Amniotic stem cell (primary cell): ENCODE measurements around the gene GLP2R.

Source experiments
- DNase-seq: peaks from one replicate; lab custom pipeline; 2025; lab: John Stamatoyannopoulos, UW

The GLP2R gene

DNA sequence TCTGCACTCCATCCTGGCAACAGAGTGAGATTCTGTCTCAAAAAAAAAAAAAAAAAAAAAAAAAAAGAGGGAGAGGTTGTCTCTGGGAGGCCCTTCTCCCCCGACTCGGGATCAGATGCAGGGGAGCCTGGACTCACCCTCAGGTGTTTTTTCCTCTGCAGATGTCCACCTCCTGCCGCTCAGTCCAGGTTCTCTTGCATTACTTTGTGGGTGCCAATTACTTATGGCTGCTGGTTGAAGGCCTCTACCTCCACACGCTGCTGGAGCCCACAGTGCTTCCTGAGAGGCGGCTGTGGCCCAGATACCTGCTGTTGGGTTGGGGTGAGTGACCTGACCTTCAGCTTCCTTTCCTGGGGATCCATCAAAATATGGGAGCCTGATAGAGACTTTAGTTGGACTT, 34.1 kb downstream of the GLP2R start:
- no peak for DNase-seq

DNA sequence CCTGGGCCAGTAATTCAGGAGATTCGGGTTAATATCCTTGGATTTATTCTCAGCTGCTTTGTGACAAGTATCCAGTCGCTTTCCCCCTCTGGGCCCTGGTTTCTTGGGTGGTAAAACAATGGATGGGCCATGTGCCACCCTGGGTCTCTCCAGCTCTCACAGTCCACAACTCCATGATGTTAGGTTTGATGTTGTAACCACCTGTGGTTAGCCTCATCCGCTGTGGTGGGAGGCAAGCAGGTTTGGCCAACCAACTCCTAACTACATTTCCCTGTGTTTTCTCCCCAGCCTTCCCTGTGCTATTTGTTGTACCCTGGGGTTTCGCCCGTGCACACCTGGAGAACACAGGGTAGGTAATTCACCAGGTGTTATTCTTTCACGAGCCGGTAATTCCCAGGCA, 35.1 kb downstream of the GLP2R start:
- no peak for DNase-seq

DNA sequence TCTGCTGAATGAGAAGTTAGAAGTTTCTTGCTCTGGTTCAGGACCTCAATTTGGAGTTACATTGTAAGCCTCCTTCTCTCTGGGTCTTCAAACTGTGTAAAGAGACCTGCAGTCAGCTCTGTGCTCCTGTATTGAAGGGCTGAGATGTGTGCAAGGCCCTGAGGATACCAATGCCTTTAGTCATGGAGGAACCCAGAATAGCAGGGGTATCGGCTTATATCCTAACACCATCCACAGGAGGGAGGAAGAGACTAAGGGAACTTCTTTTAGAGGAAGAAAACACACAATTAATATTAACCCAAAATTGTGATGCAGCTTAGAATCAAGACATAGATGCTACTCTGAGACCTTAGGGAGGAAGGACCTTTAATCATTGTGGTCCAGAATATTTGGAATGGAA, 36.5 kb downstream of the GLP2R start:
- DNase-seq: no peak

DNA sequence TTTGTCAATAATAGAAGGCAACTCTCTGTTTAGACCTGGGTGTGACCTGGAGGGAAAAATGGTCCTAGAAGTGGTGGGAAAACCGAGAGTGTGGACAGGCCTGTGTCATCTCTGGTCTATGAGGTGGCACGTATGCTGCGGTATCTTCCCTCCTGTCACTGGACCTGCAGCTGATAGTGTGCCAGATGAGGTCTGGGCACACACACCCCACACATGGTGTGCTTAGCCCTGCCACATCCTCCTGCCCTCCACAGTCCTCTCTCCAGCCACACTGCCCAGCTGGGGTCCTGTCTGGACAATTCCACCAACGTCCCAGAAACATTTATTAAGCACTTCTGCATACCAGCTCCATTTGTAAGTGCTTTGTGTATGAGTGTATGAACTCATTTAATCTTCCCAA, 37.2 kb downstream of the GLP2R start:
- DNase-seq: no peak

DNA sequence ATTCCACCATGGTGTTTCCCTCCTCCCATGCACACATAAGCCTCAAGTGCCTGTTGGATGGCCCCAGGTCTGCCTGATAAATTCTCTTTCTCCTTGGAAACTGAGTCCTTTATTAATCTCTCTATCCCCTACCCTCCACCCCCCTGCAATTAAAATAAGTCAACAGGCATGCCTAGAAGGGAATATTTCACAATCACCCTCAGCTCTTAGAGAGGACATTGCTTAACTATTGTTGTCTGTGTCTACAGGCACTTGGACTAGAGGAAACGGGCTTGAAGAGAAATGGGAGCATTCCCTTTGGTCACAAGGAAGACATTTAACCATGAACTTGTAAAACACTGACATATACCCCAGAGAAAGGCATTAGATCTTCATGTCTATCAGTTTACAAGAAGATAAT, 39.9 kb downstream of the GLP2R start:
- DNase-seq: no peak

DNA sequence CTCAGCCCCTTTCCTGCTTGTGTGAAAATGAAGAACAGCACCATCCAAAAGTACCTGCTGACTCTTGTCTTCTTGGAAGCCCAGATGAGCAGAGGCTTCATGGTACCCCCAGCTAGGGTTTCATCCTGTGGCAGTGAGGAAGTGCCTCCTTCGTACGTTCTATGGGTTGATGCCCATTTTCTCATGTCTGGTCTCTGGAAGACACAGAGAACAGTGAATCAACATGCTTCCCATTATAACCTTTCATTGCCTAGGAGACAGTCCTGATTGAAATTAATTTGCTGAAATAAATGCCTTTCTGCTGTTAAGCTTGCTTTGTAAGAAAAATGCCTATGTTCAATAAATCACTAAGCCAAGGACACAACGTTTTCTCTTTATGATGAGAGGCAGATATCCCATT, 42.8 kb downstream of the GLP2R start:
- DNase-seq: no peak

DNA sequence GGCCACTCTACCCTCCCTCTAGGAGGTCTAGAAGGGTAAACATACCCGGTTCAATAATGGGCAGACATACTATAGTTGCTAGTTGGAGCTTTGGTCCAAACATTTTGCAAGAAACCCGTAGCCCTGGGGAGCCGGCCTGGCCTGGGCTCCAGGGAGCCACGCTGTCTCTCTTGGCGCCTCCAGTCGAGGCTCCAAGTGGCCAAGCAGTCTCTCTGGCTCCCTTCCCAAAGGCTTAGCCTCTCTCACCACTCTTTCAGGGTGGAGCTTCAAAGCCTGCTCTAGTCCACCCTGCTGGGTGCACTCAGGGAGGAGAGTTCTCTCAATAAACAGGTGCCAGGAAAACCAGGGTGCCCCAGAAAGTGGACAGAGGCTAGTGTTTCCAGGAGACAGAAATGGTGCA, 47.1 kb downstream of the GLP2R start:
- DNase-seq: no peak

DNA sequence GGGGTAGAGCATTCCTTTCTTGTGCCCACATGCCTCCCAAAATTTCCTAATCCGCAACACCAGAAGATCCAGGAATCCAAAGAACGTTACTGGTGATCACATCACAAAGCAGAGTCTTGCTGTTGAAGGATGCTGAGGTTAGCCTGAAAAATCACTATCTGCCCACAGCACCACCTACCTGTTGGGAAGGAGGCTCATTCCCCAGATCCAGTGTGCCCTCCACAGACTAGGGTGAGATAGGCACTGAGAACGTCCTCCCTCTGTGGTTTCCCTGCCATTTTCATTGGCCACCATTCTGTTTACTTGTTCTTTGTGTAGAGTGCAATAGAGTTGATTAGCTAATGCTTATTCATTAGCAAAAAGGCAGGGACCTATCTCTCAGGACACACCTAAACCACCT, 49.0 kb downstream of the GLP2R start:
- DNase-seq: no peak

DNA sequence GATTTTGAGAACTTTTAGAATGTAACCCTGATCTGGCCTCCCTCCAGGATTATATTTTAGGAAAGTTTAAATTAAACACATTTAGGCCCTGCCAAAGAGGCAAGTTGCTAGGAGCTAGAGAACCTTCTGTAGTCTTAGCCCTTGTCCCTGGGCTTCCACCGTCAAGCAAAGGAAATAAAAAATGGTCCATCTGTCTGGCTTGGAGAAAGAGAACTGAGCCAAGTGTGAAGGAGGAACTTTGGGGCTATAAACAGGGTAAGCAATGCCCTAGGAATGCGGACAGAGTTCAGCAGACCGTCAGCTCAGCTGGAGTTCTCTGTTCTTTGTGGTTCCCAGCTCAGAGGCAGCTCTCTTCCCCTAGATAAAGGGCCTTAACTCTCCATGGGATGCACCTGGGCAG, 49.7 kb downstream of the GLP2R start:
- no peak for DNase-seq

DNA sequence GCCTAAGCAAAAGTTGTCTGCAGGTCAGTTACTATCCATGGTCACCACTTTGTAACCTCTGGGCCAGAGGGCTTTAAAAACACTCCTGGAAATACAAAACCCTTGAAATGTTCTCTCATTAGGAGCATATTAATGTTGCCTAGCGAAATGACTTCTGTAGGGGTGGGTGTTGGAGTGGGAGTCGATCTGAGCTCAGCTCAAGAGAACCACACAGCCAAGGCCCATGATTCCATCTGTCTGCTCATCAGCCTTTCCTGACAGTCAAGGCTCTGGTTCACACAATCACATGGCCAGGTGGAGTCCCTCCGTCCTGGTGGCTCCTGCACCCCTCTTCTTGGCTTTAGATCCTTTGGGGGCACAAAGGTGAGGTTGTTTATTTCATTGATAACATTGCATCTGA, 52.6 kb downstream of the GLP2R start:
- no peak for DNase-seq

DNA sequence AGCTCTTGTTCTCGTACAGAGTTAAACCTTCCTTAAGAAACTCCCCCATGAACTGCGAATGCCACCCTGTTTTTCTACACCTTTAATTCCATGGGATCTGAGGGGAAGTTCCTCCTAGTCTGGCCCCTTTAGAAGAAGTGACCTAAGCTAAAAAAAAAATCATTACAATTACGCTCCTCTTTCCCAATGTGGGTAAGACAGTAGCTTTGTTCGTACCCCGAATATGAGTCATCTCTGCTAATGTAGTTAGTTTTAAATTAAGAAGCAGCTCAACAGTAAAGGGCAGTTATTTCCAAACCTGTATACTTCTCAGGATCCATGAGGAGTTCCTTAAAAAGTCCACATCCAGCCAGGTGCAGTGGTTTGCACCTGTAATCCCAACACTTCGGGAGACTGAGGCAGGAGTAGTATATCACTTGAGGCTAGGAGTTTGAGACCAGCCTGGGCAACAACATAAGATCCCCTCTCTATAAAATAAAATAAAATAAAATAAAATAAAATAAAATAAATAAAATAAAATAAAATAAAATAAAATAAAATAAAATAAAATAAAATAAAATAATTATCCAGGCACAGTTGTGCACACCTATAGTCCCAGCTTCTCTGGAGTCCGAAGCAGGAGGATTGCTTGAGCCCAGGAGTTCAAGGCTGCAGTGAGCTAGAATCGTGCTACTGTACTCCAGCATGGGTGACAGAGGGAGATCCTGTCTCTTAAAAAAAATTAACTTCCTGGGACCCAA, 53.2 kb downstream of the GLP2R start:
- no peak for DNase-seq

DNA sequence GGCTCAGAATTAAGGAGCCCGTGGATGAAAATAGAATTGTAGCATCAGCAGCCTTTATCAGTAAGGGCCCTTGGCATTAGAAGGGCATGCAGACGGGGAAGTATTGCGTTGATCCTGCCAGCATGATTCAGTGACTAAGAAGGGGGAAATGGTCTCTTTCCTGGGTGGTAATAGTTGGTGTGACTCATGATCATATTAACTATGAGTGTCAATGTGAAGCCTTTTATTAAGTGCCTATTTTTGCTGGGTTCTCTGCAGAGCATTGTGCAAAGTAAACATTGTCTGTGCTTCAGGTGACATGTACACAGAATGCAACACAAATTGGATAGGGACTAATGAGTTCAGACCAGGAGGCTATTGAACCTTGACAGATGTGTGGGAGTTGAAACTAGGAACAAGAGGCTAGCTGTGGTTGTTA, 54.9 kb downstream of the GLP2R start:
- DNase-seq: no peak

DNA sequence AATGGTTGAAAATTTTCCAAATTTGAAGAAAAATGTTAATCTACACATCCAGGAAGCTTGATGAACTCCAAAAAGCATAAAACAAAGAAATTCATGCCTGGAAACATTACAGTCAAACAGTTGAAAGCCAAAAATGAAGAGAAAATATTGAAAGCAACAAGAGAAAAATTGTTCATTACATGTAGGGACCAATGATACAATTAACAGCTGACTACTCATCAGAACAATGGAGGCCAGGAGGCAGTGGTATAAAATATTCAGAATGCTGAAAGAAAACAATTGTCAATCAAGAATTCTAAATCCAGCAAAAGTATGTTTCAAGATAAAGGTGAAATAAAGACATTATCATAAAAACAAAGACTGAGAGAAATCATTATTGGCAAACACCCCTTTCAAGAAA, 57.7 kb downstream of the GLP2R start:
- DNase-seq: no peak

DNA sequence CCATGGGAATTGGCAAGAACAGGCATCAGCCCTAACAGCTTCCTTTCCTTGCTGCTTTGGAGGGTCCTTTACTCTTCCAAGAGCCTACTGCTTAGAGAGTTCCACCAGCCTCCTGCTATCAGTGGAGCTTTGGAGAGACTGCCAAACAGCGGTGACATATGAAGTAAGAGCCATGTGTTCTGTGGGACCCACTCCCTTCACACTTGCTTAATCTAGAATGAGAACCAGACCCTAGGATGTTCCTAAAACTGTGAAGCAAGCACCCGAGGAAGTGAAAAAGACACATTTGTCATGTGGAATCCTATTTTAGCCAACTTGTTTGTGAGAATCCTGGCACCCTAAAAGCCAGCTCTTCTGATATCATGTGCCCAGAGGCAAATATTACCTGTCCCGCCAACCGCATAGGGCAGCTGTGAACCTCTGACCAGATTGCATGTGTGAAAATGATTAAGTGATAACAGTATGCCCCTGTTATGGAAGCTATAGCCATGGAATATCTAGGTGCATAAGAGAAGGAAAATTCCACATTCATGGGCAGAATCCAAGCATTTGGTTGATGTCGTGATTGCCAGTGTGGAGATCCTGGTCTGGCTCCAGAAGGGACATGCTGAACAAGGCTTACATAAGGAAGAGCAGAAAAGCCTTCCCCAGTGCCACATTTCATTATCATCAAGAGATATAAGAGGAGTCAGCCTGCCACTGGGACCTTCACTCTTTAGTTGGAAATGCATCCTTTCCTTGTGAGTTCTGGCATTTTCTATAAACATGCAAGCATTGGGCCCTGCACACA, 60.6 kb downstream of the GLP2R start:
- DNase-seq: no peak

DNA sequence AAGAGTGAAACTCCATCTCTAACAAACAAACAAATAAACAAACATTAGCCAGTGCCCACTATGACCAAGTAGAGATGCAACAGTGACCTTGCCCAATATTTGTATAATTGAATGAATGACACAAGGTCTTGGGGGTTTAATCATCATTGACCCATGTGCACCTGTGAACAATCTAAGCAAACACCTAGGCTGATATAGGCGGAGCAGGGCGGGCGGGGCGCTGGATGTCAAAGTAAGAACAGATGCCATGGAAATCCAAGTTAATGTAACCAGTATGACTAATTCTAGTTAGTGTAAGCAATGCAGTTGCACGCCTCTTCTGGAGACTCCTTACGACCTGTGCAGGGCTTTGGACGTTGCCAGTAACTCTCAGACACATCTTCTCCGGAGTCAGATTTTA, 61.8 kb downstream of the GLP2R start:
- no peak for DNase-seq

DNA sequence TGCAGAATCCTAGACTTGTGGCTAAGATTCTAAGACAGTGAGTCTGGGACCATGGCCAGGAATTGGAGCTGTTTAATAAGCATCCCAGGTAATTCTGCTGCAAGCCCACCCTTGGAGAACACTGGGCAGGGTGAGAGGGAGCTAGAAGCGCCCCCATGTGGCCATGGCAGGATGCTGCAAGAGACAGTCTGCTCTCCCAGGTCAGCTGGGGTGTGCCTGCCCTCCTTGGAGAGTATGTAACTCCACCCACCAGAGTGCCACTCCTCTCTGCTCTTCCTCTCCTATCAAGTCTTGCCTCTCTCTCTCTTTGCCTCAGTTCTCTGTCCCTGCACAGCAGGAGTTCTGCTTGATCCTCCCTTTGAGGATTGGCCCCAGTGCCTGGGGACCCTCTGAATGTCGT, 64.4 kb downstream of the GLP2R start:
- no peak for DNase-seq

DNA sequence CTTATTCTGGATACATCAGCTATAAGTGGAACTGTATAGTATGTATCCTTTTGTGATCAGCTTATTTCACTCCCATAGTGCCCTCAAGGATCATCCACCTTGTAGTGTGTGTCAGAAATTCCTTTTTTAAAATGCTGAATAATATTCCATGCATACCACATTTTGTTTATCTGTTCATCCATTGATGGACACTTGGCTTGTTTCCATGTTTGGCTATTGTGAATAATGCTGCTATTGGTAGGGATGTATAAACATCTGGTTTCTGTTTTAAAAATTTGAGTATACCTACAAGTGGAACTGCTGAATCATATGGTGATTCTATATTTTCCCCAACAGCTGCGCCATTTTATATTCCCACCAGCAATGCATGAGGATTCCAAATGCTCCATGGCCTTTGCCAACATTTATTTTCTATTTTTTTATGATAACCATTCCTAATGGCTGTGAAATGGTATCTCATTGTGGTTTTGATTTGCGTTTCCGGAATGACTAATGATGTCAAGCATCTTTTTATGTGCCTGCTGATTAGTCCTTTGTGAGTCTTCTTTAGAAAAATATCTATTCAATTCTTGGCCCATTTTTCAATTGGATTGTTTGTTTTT, 67.8 kb downstream of the GLP2R start:
- no peak for DNase-seq

DNA sequence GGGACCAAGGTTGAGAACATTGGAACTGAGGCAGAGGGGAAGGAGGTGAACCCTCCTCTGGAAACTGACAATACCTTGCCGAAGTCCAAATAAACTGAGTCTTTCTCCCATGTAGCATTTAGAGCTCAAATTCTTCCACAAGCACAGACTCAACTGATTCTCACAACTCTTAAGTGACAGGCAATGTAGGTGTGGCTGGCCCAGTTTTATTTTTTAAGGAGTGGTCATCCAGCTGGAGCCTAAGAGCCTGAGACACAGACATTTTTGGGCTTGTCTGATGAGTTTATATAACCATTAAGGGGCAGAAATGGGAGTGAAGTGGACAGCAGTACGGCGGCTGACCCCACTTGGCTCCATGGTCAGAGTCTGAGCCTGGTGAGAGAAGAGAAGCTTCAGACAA, 68.5 kb downstream of the GLP2R start:
- no peak for DNase-seq

DNA sequence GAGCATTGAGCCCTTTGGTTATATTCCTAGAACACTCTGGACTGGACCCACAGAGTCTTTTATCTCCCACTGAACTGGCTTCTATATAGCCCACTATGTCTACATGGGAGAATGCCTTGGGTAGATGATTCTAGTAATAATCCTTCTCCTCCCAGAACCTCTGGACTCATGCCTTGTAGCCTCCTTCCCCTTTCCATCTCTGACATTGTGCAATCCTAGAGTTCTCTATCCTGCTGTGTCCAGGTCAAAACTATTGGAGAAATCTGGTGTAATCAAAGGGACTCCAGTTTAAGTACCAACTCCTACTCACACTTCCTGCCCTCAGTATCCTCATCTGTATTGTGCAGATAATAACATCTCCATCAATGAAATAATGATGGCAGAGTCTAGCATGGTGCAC, 70.2 kb downstream of the GLP2R start:
- no peak for DNase-seq

DNA sequence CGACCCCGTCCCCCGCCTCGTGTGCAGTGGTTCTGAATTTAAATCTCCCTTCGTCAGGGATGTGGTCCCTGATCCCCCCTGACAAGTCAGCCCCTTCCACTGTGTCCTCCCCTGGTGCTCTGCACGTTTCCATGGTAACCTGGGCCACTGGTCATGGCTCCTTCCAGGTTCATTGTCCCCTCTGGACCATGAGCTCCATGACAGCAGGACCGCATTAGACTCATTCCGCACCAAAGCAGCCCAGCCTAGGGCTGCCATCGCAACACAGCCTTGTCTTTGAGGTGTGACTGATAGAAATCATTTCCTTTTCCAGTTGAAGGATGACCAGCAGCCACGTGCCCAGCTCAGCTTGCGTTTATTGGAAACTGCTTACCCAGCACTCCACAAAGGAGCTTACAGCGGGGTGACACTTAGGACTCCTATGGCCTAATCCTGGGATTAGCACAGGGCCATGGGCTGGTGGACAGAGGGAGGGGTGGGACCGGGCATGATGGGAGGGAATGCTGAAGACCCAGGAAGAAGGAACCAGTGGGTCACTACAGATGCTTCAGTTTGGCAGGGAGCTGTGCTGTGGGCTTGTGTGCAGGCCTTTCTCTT, 71.7 kb downstream of the GLP2R start:
- no peak for DNase-seq

DNA sequence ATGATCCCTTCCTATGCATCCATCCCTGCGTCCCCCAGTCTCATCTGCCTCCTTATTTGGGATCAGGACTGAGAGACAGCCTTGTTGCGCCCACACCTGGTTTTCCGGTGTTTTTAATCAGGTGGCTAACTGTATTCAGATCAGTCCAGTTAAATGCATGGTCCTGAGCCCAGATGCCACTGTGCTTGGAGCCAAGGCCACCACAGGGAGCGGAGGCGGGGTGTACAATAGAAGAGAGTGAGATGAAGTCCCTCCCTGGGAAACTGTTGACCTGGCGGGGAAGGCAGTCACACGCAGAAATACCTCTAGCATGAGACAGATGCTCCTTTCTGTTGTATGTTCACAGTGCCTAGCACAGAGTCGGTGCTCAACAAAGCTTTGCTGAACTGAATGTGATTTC, 73.1 kb downstream of the GLP2R start:
- no peak for DNase-seq

DNA sequence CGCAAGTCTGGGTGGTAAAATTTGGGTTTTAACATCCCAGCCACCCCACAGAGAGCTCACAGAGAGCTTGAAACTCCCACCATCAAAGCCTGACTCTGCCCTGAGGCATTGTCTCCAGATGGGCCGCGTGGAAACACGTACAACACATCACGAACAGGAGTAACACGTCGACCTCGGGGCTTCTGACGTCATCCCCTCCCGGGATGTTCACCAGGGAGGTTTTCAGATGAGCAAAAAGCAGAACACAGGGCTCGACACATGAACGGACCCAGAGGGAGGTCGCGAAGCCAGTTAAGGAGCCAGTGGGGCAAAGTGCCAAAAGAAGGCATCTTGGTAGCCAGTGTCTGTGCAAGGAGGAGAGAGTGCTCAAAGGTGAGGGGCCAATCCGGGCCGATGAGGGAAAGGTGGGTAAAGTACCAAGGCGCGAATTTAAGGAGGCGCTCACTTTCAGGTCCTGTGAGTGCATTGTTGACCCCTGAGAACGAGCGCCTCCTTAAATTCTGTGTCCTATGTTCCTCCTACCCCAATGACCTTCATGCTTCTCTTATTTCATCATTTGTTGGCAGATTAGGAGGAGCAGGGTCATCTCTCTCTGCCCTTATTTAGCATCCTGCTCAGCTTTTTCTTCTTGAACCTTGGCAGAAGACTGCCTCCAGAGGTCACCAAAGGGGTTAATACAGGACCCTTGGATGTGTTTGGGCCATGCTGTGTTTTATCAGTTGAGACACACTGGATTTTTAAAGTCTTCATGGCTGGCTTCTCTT, 73.7 kb downstream of the GLP2R start:
- no peak for DNase-seq
